Activated naive CD4-positive, alpha-beta T cell (primary cell): Measurements from ENCODE around the gene RTF2.
"Not testable (repeated sequence)": the region's sequence is repeated elsewhere in the genome, so short reads cannot be mapped to it uniquely, and the experiment has no call there.

Experiments
- DNase-seq, 4 experiments: peaks; one replicate each; lab custom pipeline; 2025; lab: John Stamatoyannopoulos, UW

RTF2 gene

GRCh38 chr20:56552911-56553629, 84.6 kb downstream of the RTF2 start:
- DNase-seq, result no peak

GRCh38 chr20:56554869-56555268, 86.4 kb downstream of the RTF2 start:
- DNase-seq, result no peak

GRCh38 chr20:56558968-56559367, 90.5 kb downstream of the RTF2 start:
- no peak for DNase-seq

- DNase-seq, result not testable (repeated sequence)
Measured at GRCh38 chr20:56564526-56564925, 96.1 kb downstream of the RTF2 start.

- no peak for DNase-seq
Measured at GRCh38 chr20:56565511-56565910, 97.1 kb downstream of the RTF2 start.

GRCh38 chr20:56566621-56567020, 98.2 kb downstream of the RTF2 start:
- no peak for DNase-seq
